IMR-90 (cell line): ENCODE results near the gene OR2T1. TPM values are rescaled to one million over a fixed set of nuclear protein-coding genes. Genes with fewer than 3 reads are reported as not detected.
"Not testable (repeated sequence)": the region's sequence is repeated elsewhere in the genome, so short reads cannot be mapped to it uniquely, and the experiment has no call there.

Experiments used
- ATAC-seq: fragments of 200-7000 bp; cut with Tn5 transposase; 2 replicates; pipeline ENCODE4 v1.9.1; 2020; ENCODE audit warnings: low read depth, mild to moderate bottlenecking, moderate library complexity
- BruUV-seq: library from RNA; stranded (reverse); fragments of 400-500 nt; replicated peaks from 2 replicates; lab custom pipeline; 2021; lab: Mats Ljungman, UMichigan
- CTCF ChIA-PET: fragments of 300-600 bp; formaldehyde crosslinking; extraction: SDS; loops from one replicate; lab custom pipeline; 2021; ENCODE audit warnings: antibody characterized with exemption; lab: Yijun Ruan, JAX
- POLR2A ChIA-PET: fragments of 300-600 bp; sonication (Branson Sonifier 250); formaldehyde crosslinking; loops from one replicate; lab custom pipeline; 2022; ENCODE audit warnings: antibody characterized with exemption; ENCODE audit not compliant: unreplicated experiment; lab: Charles Lee
- DNase-seq: peaks from one replicate; pipeline ENCODE4 v3.0.0; 2013
- H2AFZ ChIP-seq: replicated peaks from 2 replicates; pipeline ENCODE3; 2013; ENCODE audit warnings: low read length, mild to moderate bottlenecking; ENCODE audit not compliant: poor library complexity
- H2AK5ac ChIP-seq: 2 replicates; pipeline ENCODE4 v1.6.1; 2013; ENCODE audit warnings: low read depth, low read length, inconsistent platforms
- H2AK9ac ChIP-seq: replicated peaks from 2 replicates; pipeline ENCODE3; 2013; ENCODE audit warnings: mild to moderate bottlenecking, low read depth, low read length, moderate library complexity; ENCODE audit not compliant: poor library complexity
- H2BK120ac ChIP-seq: 2 replicates; pipeline ENCODE4 v1.6.1; 2013; ENCODE audit warnings: low read depth, low read length, inconsistent platforms
- H2BK15ac ChIP-seq: 3 replicates; pipeline ENCODE4 v1.6.1; 2013; ENCODE audit warnings: low read depth, low read length, inconsistent platforms
- H2BK20ac ChIP-seq: 2 replicates; pipeline ENCODE4 v1.6.1; 2013; ENCODE audit warnings: low read depth, mild to moderate bottlenecking, inconsistent platforms, low read length, moderate library complexity
- H2BK5ac ChIP-seq: 2 replicates; pipeline ENCODE4 v1.6.1; 2013; ENCODE audit warnings: mild to moderate bottlenecking, low read depth, low read length, inconsistent platforms; ENCODE audit not compliant: poor library complexity, severe bottlenecking
- H3K14ac ChIP-seq: replicated peaks from 2 replicates; pipeline ENCODE4 v1.6.1; 2013; ENCODE audit warnings: low read depth, low read length, inconsistent platforms
- H3K18ac ChIP-seq: 2 replicates; pipeline ENCODE4 v1.6.1; 2013; ENCODE audit warnings: low read depth, low read length, control low read depth
- H3K23ac ChIP-seq: 2 replicates; pipeline ENCODE4 v1.6.1; 2013; ENCODE audit warnings: low read depth, low read length, inconsistent platforms
- H3K27ac ChIP-seq: 2 replicates; pipeline ENCODE4 v1.5.1; 2013; ENCODE audit warnings: mild to moderate bottlenecking, control low read depth, low read length; ENCODE audit not compliant: insufficient read depth
- H3K27me3 ChIP-seq: 2 replicates; pipeline ENCODE4 v1.6.1; 2013; ENCODE audit warnings: low read length; ENCODE audit not compliant: control insufficient read depth, insufficient read depth
- H3K36me3 ChIP-seq: 2 replicates; pipeline ENCODE4 v1.6.1; 2013; ENCODE audit warnings: low read length, mixed read lengths; ENCODE audit not compliant: control insufficient read depth, insufficient read depth
- H3K4ac ChIP-seq: 2 replicates; pipeline ENCODE4 v1.6.1; 2013; ENCODE audit warnings: low read depth, low read length, inconsistent platforms
- H3K4me1 ChIP-seq: 2 replicates; pipeline ENCODE4 v1.6.1; 2013; ENCODE audit warnings: low read length, mixed read lengths; ENCODE audit not compliant: control insufficient read depth, insufficient read depth
- H3K4me2 ChIP-seq: 2 replicates; pipeline ENCODE4 v1.6.1; 2013; ENCODE audit warnings: low read depth, mild to moderate bottlenecking, control low read depth, low read length, moderate library complexity
- H3K4me3 ChIP-seq: 2 replicates; pipeline ENCODE4 v1.5.1; 2013; ENCODE audit warnings: low read depth, mild to moderate bottlenecking, control low read depth, low read length, moderate library complexity; ENCODE audit not compliant: insufficient read depth
- H3K56ac ChIP-seq: 2 replicates; pipeline ENCODE4 v1.6.1; 2013; ENCODE audit warnings: low read length, inconsistent platforms; ENCODE audit not compliant: insufficient read depth; ENCODE audit errors: extremely low read depth
- H3K79me1 ChIP-seq, 2 experiments: 2 replicates each; pipeline ENCODE4 v1.6.1; 2013; ENCODE audit warnings: low read length in 2 of 2, inconsistent platforms in 1 of 2, low read depth in 1 of 2
- H3K9ac ChIP-seq: 2 replicates; pipeline ENCODE4 v1.6.1; 2013; ENCODE audit warnings: low read depth, low read length, control low read depth
- H3K9me1 ChIP-seq: 2 replicates; pipeline ENCODE4 v1.6.1; 2013; ENCODE audit warnings: low read length, inconsistent platforms; ENCODE audit not compliant: insufficient read depth
- H3K9me3 ChIP-seq: 2 replicates; pipeline ENCODE4 v1.6.1; 2013; ENCODE audit warnings: low read length; ENCODE audit not compliant: control insufficient read depth, insufficient read depth
- H4K20me1 ChIP-seq: 2 replicates; pipeline ENCODE4 v1.6.1; 2013; ENCODE audit warnings: low read length, inconsistent platforms; ENCODE audit not compliant: insufficient read depth
- H4K5ac ChIP-seq: 2 replicates; pipeline ENCODE4 v1.6.1; 2013; ENCODE audit warnings: mild to moderate bottlenecking, low read depth, low read length, control low read depth
- H4K8ac ChIP-seq, 2 experiments: 2 replicates each; pipeline ENCODE4 v1.6.1; 2013; ENCODE audit warnings: low read depth in 2 of 2, low read length in 2 of 2, control low read depth in 1 of 2, inconsistent platforms in 1 of 2
- H4K91ac ChIP-seq: 2 replicates; pipeline ENCODE4 v1.6.1; 2013; ENCODE audit warnings: low read depth, low read length, inconsistent platforms; ENCODE audit not compliant: insufficient read depth
- WGBS, 2 experiments: methylation state at CpG; one replicate each; pipeline versions ENCODE4 v1.1.5 to v1.1.7; 2013; ENCODE audit warnings: missing lambda C conversion rate in 2 of 2; ENCODE audit not compliant: insufficient read length in 1 of 2; ENCODE audit errors: extremely low coverage in 2 of 2; 5-methylcytosine and 5-hydroxymethylcytosine counted together
- dilution Hi-C: fragments of 300-500 bp; cut with HindIII; formaldehyde crosslinking; loops from one replicate; pipeline ENCODE4 v1.14.3; 2018; ENCODE audit warnings: low sequenced_read_pairs; ENCODE audit not compliant: unreplicated experiment
- in situ Hi-C: fragments of 300-500 bp; cut with MboI; formaldehyde crosslinking; loops from 3 replicates; pipeline ENCODE4 v1.14.3; 2019; ENCODE audit warnings: low sequenced_read_pairs, inconsistent platforms, mixed read lengths
- intact Hi-C: fragments of 100-400 bp; cut with micrococcal nuclease; formaldehyde crosslinking; loops from 2 replicates; pipeline ENCODE4 v1.10.0; 2022
- polyA plus RNA-seq, 3 experiments: library from polyadenylated mRNA; depleted of rRNA; stranded (reverse); fragments of >200 nt; gene quantifications; 2 replicates each; pipeline ENCODE4 v1.2.3, GENCODE V29; 2012; ENCODE audit warnings: low replicate concordance in 1 of 3
- total RNA-seq: library from RNA; depleted of rRNA; stranded (reverse); fragments of >200 nt; gene quantifications from 2 replicates; pipeline ENCODE4 v1.2.3, GENCODE V29; 2012

The OR2T1 gene
- total and polyA plus RNA-seq, 2 of the 4 experiments (the other 2 are of a cell fraction) = not detected

DNA sequence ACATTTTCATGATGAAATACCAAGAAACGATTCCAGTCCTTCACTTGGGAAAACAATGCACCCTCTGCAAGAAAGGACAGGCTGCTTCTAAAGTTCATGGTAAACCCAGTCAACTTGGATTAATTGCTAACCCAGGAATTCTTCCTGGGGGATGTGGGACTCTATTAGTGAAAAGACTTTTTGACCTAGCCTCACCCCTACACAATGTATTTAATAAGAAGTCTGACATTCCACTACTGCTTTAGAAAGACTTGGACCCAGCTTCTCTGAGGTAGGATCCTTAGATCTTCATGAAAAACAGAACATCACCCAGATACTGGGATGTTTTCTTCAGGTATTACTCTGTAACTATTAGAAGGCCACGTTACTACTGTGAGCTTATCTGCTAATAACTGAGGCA lies 42.6 kb downstream of the OR2T1 start, which contains the start of gene OR2T2:
Gene OR2T2, plus strand, starts transcription at position 239 of the 400 bp plus-strand sequence. CDS start 7,161 bp downstream, outside the sequence.
- H2BK5ac ChIP-seq, H3K27ac ChIP-seq, H2AK5ac ChIP-seq, H3K9me1 ChIP-seq, DNase-seq, H3K56ac ChIP-seq, H2AFZ ChIP-seq, H3K9ac ChIP-seq, H2AK9ac ChIP-seq, H3K79me1 ChIP-seq, H3K4me2 ChIP-seq, H4K5ac ChIP-seq, BruUV-seq, H2BK15ac ChIP-seq, dilution Hi-C loops, H3K4me1 ChIP-seq, POLR2A ChIA-PET, H3K9me3 ChIP-seq, H4K20me1 ChIP-seq, H2BK120ac ChIP-seq, H3K4me3 ChIP-seq, H3K18ac ChIP-seq, CTCF ChIA-PET, H2BK20ac ChIP-seq, H4K91ac ChIP-seq, in situ Hi-C loops, H3K36me3 ChIP-seq, H3K14ac ChIP-seq, H3K27me3 ChIP-seq, H4K8ac ChIP-seq, H3K23ac ChIP-seq, ATAC-seq, H3K4ac ChIP-seq, intact Hi-C loops: not testable (repeated sequence)
- no CpG with 5 or more reads among the region's 2 CpGs for WGBS, 2 experiments

- dilution Hi-C loops, intact Hi-C loops, in situ Hi-C loops: not testable (repeated sequence)
Observed at GRCh38 chr1:248448409-248449074, 45.7 kb downstream of the OR2T1 start.

More at GRCh38 chr1:248448409-248449074, 45.7 kb downstream of the OR2T1 start:
- H3K4me1 ChIP-seq, H3K56ac ChIP-seq, CTCF ChIA-PET, H3K4me3 ChIP-seq, ATAC-seq, H3K36me3 ChIP-seq, H3K23ac ChIP-seq, H2BK20ac ChIP-seq, H4K20me1 ChIP-seq, H3K27me3 ChIP-seq, BruUV-seq, H2BK15ac ChIP-seq, H3K9me3 ChIP-seq, H3K9ac ChIP-seq, H3K4ac ChIP-seq, POLR2A ChIA-PET, H4K5ac ChIP-seq, H2BK5ac ChIP-seq, H3K9me1 ChIP-seq, H4K8ac ChIP-seq, H3K14ac ChIP-seq, H3K4me2 ChIP-seq, H3K79me1 ChIP-seq, H2BK120ac ChIP-seq, H2AK9ac ChIP-seq, DNase-seq, H3K18ac ChIP-seq, H4K91ac ChIP-seq, H2AFZ ChIP-seq, H2AK5ac ChIP-seq, H3K27ac ChIP-seq: not testable (repeated sequence)
- WGBS, 2 experiments = no CpG with 5 or more reads among the region's 4 CpGs
